H1 (cell line): ENCODE data around the gene AFG1L. TPM values are rescaled to one million over a fixed set of nuclear protein-coding genes. Genes with fewer than 3 reads are reported as not detected.

Source experiments
- CTCF ChIA-PET: fragments of 300-600 bp; sonication (Branson Sonifier 250); formaldehyde crosslinking; loops from one replicate; lab custom pipeline; 2021; ENCODE audit not compliant: partially characterized antibody; lab: Charles Lee
- POLR2A ChIA-PET: fragments of 300-600 bp; sonication (Branson Sonifier 250); formaldehyde crosslinking; loops from one replicate; lab custom pipeline; 2021; ENCODE audit warnings: inconsistent platforms; ENCODE audit not compliant: partially characterized antibody; lab: Charles Lee
- DNase-seq, 2 experiments: peaks; one replicate each; pipeline versions ENCODE4 v3.0.0 to v3.0.0-alpha.2; 2010 to 2022; ENCODE audit warnings: low spot score in 2 of 2, low read depth in 1 of 2, mixed read lengths in 1 of 2
- FAIRE-seq: peaks from 2 replicates; lab custom pipeline; 2011; peaks lifted over from hg19 to GRCh38; lab: Jason Lieb, UNC
- H2AFZ ChIP-seq: 2 replicates; pipeline ENCODE4 v1.8.1; 2012; ENCODE audit warnings: low read length, inconsistent platforms
- H2AK5ac ChIP-seq: 2 replicates; pipeline ENCODE4 v1.6.1; 2013; ENCODE audit warnings: low read depth, low read length
- H2BK120ac ChIP-seq: replicated peaks from 2 replicates; pipeline ENCODE3; 2013; ENCODE audit warnings: low read depth, low read length, inconsistent platforms
- H2BK12ac ChIP-seq: 2 replicates; pipeline ENCODE4 v1.6.1; 2013; ENCODE audit warnings: low read depth, low read length
- H2BK15ac ChIP-seq: 2 replicates; pipeline ENCODE4 v1.6.1; 2013; ENCODE audit warnings: low read length
- H2BK20ac ChIP-seq: 2 replicates; pipeline ENCODE4 v1.6.1; 2013; ENCODE audit warnings: low read length
- H2BK5ac ChIP-seq: 2 replicates; pipeline ENCODE4 v1.6.1; 2013; ENCODE audit warnings: low read depth, low read length
- H3K14ac ChIP-seq: 2 replicates; pipeline ENCODE4 v1.6.1; 2013; ENCODE audit warnings: inconsistent platforms; ENCODE audit not compliant: insufficient read length
- H3K18ac ChIP-seq: 2 replicates; pipeline ENCODE4 v1.6.1; 2013; ENCODE audit warnings: low read length; ENCODE audit errors: extremely low read depth
- H3K23ac ChIP-seq: 2 replicates; pipeline ENCODE4 v1.6.1; 2013; ENCODE audit warnings: inconsistent platforms; ENCODE audit not compliant: insufficient read length
- H3K23me2 ChIP-seq: 2 replicates; pipeline ENCODE4 v1.6.1; 2013; ENCODE audit warnings: low read depth, low read length
- H3K27ac ChIP-seq: 2 replicates; pipeline ENCODE4 v1.6.1; 2011; ENCODE audit warnings: low read depth, low read length, inconsistent platforms
- H3K27me3 ChIP-seq, 4 experiments: replicated peaks in 1 of 4; 1 replicate in 1 of 4; 2 replicates in 3 of 4; pipeline versions ENCODE4 v1.6.1 to v1.8.1; 2011 to 2013; ENCODE audit warnings: low read length in 3 of 4, mild to moderate bottlenecking in 3 of 4, inconsistent platforms in 2 of 4, mixed read lengths in 2 of 4, moderate library complexity in 1 of 4; ENCODE audit not compliant: control insufficient read depth in 3 of 4, insufficient read depth in 3 of 4; ENCODE audit errors: extremely low read depth in 1 of 4
- H3K36me3 ChIP-seq, 4 experiments: 2 replicates each; pipeline versions ENCODE4 v1.6.1 to v1.8.1; 2011 to 2013; ENCODE audit warnings: mild to moderate bottlenecking in 4 of 4, low read length in 3 of 4, moderate library complexity in 2 of 4, control low read depth in 1 of 4, inconsistent platforms in 1 of 4; ENCODE audit not compliant: insufficient read depth in 4 of 4, control insufficient read depth in 2 of 4
- H3K4ac ChIP-seq: replicated peaks from 2 replicates; pipeline ENCODE3; 2013; ENCODE audit warnings: low read length, low read depth, mixed read lengths, inconsistent platforms; ENCODE audit not compliant: insufficient read length
- H3K4me1 ChIP-seq, 4 experiments: replicated peaks in 1 of 4; 1 replicate in 1 of 4; 2 replicates in 3 of 4; pipeline versions ENCODE4 v1.6.1 to v1.8.1; 2011 to 2013; ENCODE audit warnings: low read length in 3 of 4, inconsistent platforms in 2 of 4, mixed read lengths in 1 of 4; ENCODE audit not compliant: insufficient read depth in 4 of 4, control insufficient read depth in 3 of 4
- H3K4me2 ChIP-seq, 2 experiments: 2 replicates each; pipeline versions ENCODE4 v1.6.1 to v1.8.1; 2011 to 2013; ENCODE audit warnings: low read depth in 2 of 2, low read length in 2 of 2, control low read depth in 1 of 2, inconsistent platforms in 1 of 2, mild to moderate bottlenecking in 1 of 2; ENCODE audit not compliant: insufficient read depth in 1 of 2
- H3K4me3 ChIP-seq, 4 experiments: fragments of 200-600, 300-600 bp in 1 of 4; sonication (generic), shearing (Covaris generic), sonication (Bioruptor Twin) in 1 of 4; 2 replicates each; pipeline versions ENCODE4 v1.5.1 to v1.8.1; 2011 to 2016; ENCODE audit warnings: low read length in 4 of 4, low read depth in 3 of 4, control low read depth in 2 of 4, inconsistent platforms in 2 of 4, mild to moderate bottlenecking in 2 of 4, mixed read lengths in 1 of 4, moderate library complexity in 1 of 4; ENCODE audit not compliant: insufficient read depth in 2 of 4; ENCODE audit errors: extremely low read depth in 1 of 4
- H3K56ac ChIP-seq: replicated peaks from 2 replicates; pipeline ENCODE3; 2013; ENCODE audit warnings: low read depth, mild to moderate bottlenecking, mixed read lengths, low read length, inconsistent platforms; ENCODE audit not compliant: insufficient read length
- H3K79me1 ChIP-seq: 2 replicates; pipeline ENCODE4 v1.6.1; 2013; ENCODE audit warnings: low read depth, low read length, control low read depth
- H3K79me2 ChIP-seq, 2 experiments: 2 replicates each; pipeline versions ENCODE4 v1.6.1 to v1.8.1; 2012 to 2013; ENCODE audit warnings: low read length in 2 of 2, mild to moderate bottlenecking in 2 of 2, inconsistent platforms in 1 of 2; ENCODE audit not compliant: insufficient read depth in 2 of 2, control insufficient read depth in 1 of 2
- H3K9ac ChIP-seq, 4 experiments: replicated peaks in 1 of 4; 1 replicate in 1 of 4; 2 replicates in 3 of 4; pipeline versions ENCODE4 v1.6.1 to v1.8.1; 2011 to 2013; ENCODE audit warnings: low read depth in 3 of 4, low read length in 3 of 4, control low read depth in 2 of 4, mild to moderate bottlenecking in 2 of 4, moderate library complexity in 2 of 4, inconsistent platforms in 1 of 4; ENCODE audit errors: extremely low read depth in 1 of 4
- H3K9me3 ChIP-seq, 2 experiments: 2 replicates each; pipeline versions ENCODE4 v1.6.1 to v1.8.1; 2012 to 2013; ENCODE audit warnings: mild to moderate bottlenecking in 2 of 2, moderate library complexity in 2 of 2, control low read depth in 1 of 2, inconsistent platforms in 1 of 2, low read depth in 1 of 2, low read length in 1 of 2, mixed read lengths in 1 of 2; ENCODE audit not compliant: insufficient read depth in 2 of 2
- H4K20me1 ChIP-seq, 2 experiments: replicated peaks in 1 of 2; 2 replicates each; pipeline versions ENCODE3 to v1.8.1; 2011 to 2013; ENCODE audit warnings: inconsistent platforms in 2 of 2, low read length in 2 of 2, mild to moderate bottlenecking in 1 of 2; ENCODE audit not compliant: insufficient read depth in 2 of 2, control insufficient read depth in 1 of 2
- H4K5ac ChIP-seq: 2 replicates; pipeline ENCODE4 v1.6.1; 2013; ENCODE audit warnings: low read length, low read depth, mixed read lengths, inconsistent platforms; ENCODE audit not compliant: insufficient read length
- H4K8ac ChIP-seq: 2 replicates; pipeline ENCODE4 v1.8.0; 2013; ENCODE audit warnings: mild to moderate bottlenecking, moderate library complexity, low read length, inconsistent platforms; ENCODE audit not compliant: insufficient read depth; ENCODE audit errors: extremely low read depth
- H4K91ac ChIP-seq: replicated peaks from 2 replicates; pipeline ENCODE3; 2013; ENCODE audit warnings: low read length, mixed read lengths, inconsistent platforms; ENCODE audit not compliant: insufficient read length
- EGR1 ChIP-seq: IDR thresholded peaks from 2 replicates; pipeline ENCODE4 v1.6.1; 2011; ENCODE audit warnings: low read depth, low read length, borderline replicate concordance
- POLR2AphosphoS5 ChIP-seq: IDR thresholded peaks from 2 replicates; pipeline ENCODE4 v1.6.1; 2011; ENCODE audit warnings: low read depth, low read length
- WGBS, 2 experiments: shearing (Covaris generic) in 1 of 2; methylation state at CpG; one replicate each; pipeline versions ENCODE4 v1.1.6 to v1.1.7; 2013 to 2015; ENCODE audit warnings: low lambda C conversion rate in 2 of 2, mixed read lengths in 2 of 2, inconsistent platforms in 1 of 2, low coverage in 1 of 2, missing lambda C conversion rate in 1 of 2; ENCODE audit not compliant: insufficient replicate concordance in 2 of 2, insufficient coverage in 1 of 2, insufficient read length in 1 of 2; ENCODE audit errors: extremely low coverage in 1 of 2, missing lambda C conversion rate in 1 of 2; 5-methylcytosine and 5-hydroxymethylcytosine counted together
- polyA plus RNA-seq, 7 experiments: library from polyadenylated mRNA; depleted of rRNA in 3 of 7; stranded (reverse) in 5 of 7; unstranded in 2 of 7; fragments of >200 nt in 5 of 7; fragments of 200-250 nt in 2 of 7; gene quantifications; 1 replicate in 5 of 7; 2 replicates in 1 of 7; 4 replicates in 1 of 7; pipeline versions ENCODE4 v1.2.1 to v1.2.3, GENCODE V29; 2011 to 2013; ENCODE audit warnings: missing spikeins in 2 of 7, mixed read lengths in 2 of 7
- total RNA-seq: library from RNA; stranded (reverse); fragmentation: NEBNext Ultra II Directional; extraction: Animal tissue kit (Norgen Biotek cat#: 25700); gene quantifications from 2 replicates; pipeline ENCODE4 v1.2.1, GENCODE V29; 2021

The AFG1L gene
- total and polyA plus RNA-seq, 2 of the 8 experiments (the other 6 are each of a cell fraction or from before 2014, with no cell fraction given), result 0.98 to 5.7 TPM

GRCh38 chr6:108425428-108425827, 130.6 kb downstream of the AFG1L start:
- no peaks in the 10 kb centered on the region for H3K4me1 ChIP-seq
- H2BK120ac ChIP-seq, result no peak overlapping the region
- CTCF ChIA-PET, result no interaction called here
- H3K27me3 ChIP-seq, result no peaks in the 10 kb centered on the region
- H2BK12ac ChIP-seq, result no peak overlapping the region
- H3K18ac ChIP-seq, result no peak overlapping the region
- no peak overlapping the region for H2AK5ac ChIP-seq
- no peaks in the 10 kb centered on the region for H3K79me2 ChIP-seq
- no peak overlapping the region for H2BK5ac ChIP-seq
- no peak overlapping the region for H3K9ac ChIP-seq
- H4K91ac ChIP-seq, result no peak overlapping the region
- H3K36me3 ChIP-seq, result no peaks in the 10 kb centered on the region
- H4K5ac ChIP-seq, result no peak overlapping the region
- POLR2A ChIA-PET, result no interaction called here
- no peak overlapping the region for H3K4me2 ChIP-seq
- peaks cover 0 to 1% of the 10 kb centered on the region in 2 experiments for H4K20me1 ChIP-seq
- H3K4me3 ChIP-seq, result no peak overlapping the region
- no peak overlapping the region for H3K14ac ChIP-seq
- H2AFZ ChIP-seq, result no peak overlapping the region
- no peak overlapping the region for H4K8ac ChIP-seq
- no peaks in the 10 kb centered on the region for H3K9me3 ChIP-seq
- H2BK15ac ChIP-seq, result no peak overlapping the region
- H3K23ac ChIP-seq, result no peak overlapping the region
- no peak for DNase-seq
- H3K56ac ChIP-seq, result no peak overlapping the region
- H3K79me1 ChIP-seq, result no peaks in the 10 kb centered on the region
- 87% methylated on average over 2 of the region's 2 CpGs; no CpG with 5 or more reads in 1 of the 2 experiments for WGBS, 2 experiments
- no peak for FAIRE-seq
- H3K27ac ChIP-seq, result no peak overlapping the region
- H3K4ac ChIP-seq, result no peak overlapping the region
- no peak overlapping the region for H2BK20ac ChIP-seq
- no peaks in the 10 kb centered on the region for H3K23me2 ChIP-seq
- TF ChIP-seq EGR1, result no peak
- TF ChIP-seq POLR2AphosphoS5, result no peak
